CD8-positive, alpha-beta memory T cell (primary cell): ENCODE measurements around the gene GNAZ. TPM values are rescaled to one million over a fixed set of nuclear protein-coding genes. Genes with fewer than 3 reads are reported as not detected.

ENCODE experiments used
- CTCF ChIA-PET: fragments of 350-600 bp; sonication (Branson Sonifier 250); formaldehyde crosslinking; loops from one replicate; lab custom pipeline; 2021; ENCODE audit warnings: antibody characterized with exemption; lab: Charles Lee
- POLR2A ChIA-PET: fragments of 350-600 bp; sonication (Branson Sonifier 250); formaldehyde crosslinking; loops from one replicate; lab custom pipeline; 2021; ENCODE audit warnings: antibody characterized with exemption; lab: Charles Lee
- DNase-seq, 5 donors: peaks; one replicate each; pipeline versions ENCODE4 v3.0.0 to v3.0.0-alpha.2; 2020 to 2022; ENCODE audit warnings: mixed read lengths in 1 of 5
- H3K27ac ChIP-seq: one replicate; pipeline ENCODE4 v1.7.0; 2013; ENCODE audit warnings: low read depth, mild to moderate bottlenecking, low read length, moderate library complexity
- H3K27me3 ChIP-seq: 2 replicates; pipeline ENCODE4 v1.7.0; 2013; ENCODE audit warnings: low read length, mild to moderate bottlenecking; ENCODE audit not compliant: insufficient read depth, poor library complexity, severe bottlenecking
- H3K36me3 ChIP-seq: 2 replicates; pipeline ENCODE4 v1.7.0; 2013; ENCODE audit warnings: mild to moderate bottlenecking, low read length, moderate library complexity; ENCODE audit not compliant: insufficient read depth
- H3K4me1 ChIP-seq: 2 replicates; pipeline ENCODE4 v1.7.0; 2013; ENCODE audit warnings: mild to moderate bottlenecking, low read length, moderate library complexity; ENCODE audit not compliant: insufficient read depth
- H3K4me3 ChIP-seq: 2 replicates; pipeline ENCODE4 v1.7.0; 2013; ENCODE audit warnings: mild to moderate bottlenecking, low read length
- H3K9me3 ChIP-seq: 2 replicates; pipeline ENCODE4 v1.7.0; 2013; ENCODE audit warnings: mild to moderate bottlenecking, low read length
- H3K27ac Mint-ChIP-seq, 8 donors: one replicate each; pipeline ENCODE4 v1.8.0; 2020 to 2021; ENCODE audit warnings: mixed read lengths in 8 of 8, mild to moderate bottlenecking in 6 of 8, inconsistent platforms in 3 of 8, moderate library complexity in 3 of 8
- H3K27me3 Mint-ChIP-seq, 2 donors: one replicate each; pipeline ENCODE4 v1.8.0; 2020 to 2021; ENCODE audit warnings: mixed read lengths in 2 of 2, mild to moderate bottlenecking in 1 of 2, moderate library complexity in 1 of 2
- H3K36me3 Mint-ChIP-seq, 3 donors: one replicate each; pipeline ENCODE4 v1.8.0; 2020 to 2021; ENCODE audit warnings: mixed read lengths in 3 of 3, inconsistent platforms in 1 of 3, mild to moderate bottlenecking in 1 of 3
- H3K4me1 Mint-ChIP-seq, 3 donors: one replicate each; pipeline ENCODE4 v1.8.0; 2020 to 2021; ENCODE audit warnings: mixed read lengths in 3 of 3, inconsistent platforms in 1 of 3, mild to moderate bottlenecking in 1 of 3
- H3K4me3 Mint-ChIP-seq, 7 donors: one replicate each; pipeline ENCODE4 v1.8.0; 2020 to 2021; ENCODE audit warnings: mixed read lengths in 7 of 7, mild to moderate bottlenecking in 6 of 7, moderate library complexity in 4 of 7, inconsistent platforms in 2 of 7
- H3K9me3 Mint-ChIP-seq, 5 donors: one replicate each; pipeline ENCODE4 v1.8.0; 2020 to 2022; ENCODE audit warnings: mixed read lengths in 5 of 5, mild to moderate bottlenecking in 3 of 5, moderate library complexity in 2 of 5, inconsistent platforms in 1 of 5
- polyA plus RNA-seq: library from polyadenylated mRNA; unstranded; fragments of 300-500 nt; fragmentation: Illumina TruSeq; gene quantifications from one replicate; pipeline ENCODE4 v1.2.3, GENCODE V29; 2021
- total RNA-seq, 2 experiments: library from RNA; stranded (reverse); gene quantifications; one replicate each; pipeline ENCODE4 v1.2.3, GENCODE V29; 2021

GNAZ gene
- total and polyA plus RNA-seq, 3 experiments from 2014 or later = 0.53 to 2.6 (median 2.0) TPM

- H3K27me3 ChIP-seq = no peaks in the 10 kb centered on the region
- ChIA-PET POLR2A (no interaction called here), CTCF (no interaction called here)
- Mint-ChIP-seq H3K27me3 (peaks cover 6 to 43% of the 10 kb centered on the region in 2 donors), H3K4me3 (no peak overlapping the region), H3K36me3 (no peaks in the 10 kb centered on the region), H3K27ac (no peak overlapping the region), H3K4me1 (no peaks in the 10 kb centered on the region), H3K9me3 (no peaks in the 10 kb centered on the region)
- no peaks in the 10 kb centered on the region for H3K36me3 ChIP-seq
- no peaks in the 10 kb centered on the region for H3K9me3 ChIP-seq
- H3K27ac ChIP-seq = no peak overlapping the region
- H3K4me3 ChIP-seq = no peak overlapping the region
- no peaks in the 10 kb centered on the region for H3K4me1 ChIP-seq
- DNase-seq = no peak
Observed at GRCh38 chr22:23037429-23038333, 32.6 kb upstream of the GNAZ start.

GRCh38 chr22:23038334-23038642 lies 32.0 kb upstream of the GNAZ start:
- no peaks in the 10 kb centered on the region for H3K27me3 ChIP-seq
- H3K9me3 ChIP-seq = no peaks in the 10 kb centered on the region
- H3K4me3 Mint-ChIP-seq = no peak overlapping the region
- peaks cover 6 to 37% of the 10 kb centered on the region in 2 donors for H3K27me3 Mint-ChIP-seq
- H3K27ac ChIP-seq = no peak overlapping the region
- no peaks in the 10 kb centered on the region for H3K4me1 Mint-ChIP-seq
- no peak for DNase-seq
- H3K4me3 ChIP-seq = no peak overlapping the region
- ChIA-PET CTCF (no interaction called here), POLR2A (no interaction called here)
- no peaks in the 10 kb centered on the region for H3K9me3 Mint-ChIP-seq
- no peaks in the 10 kb centered on the region for H3K36me3 Mint-ChIP-seq
- H3K27ac Mint-ChIP-seq = no peak overlapping the region
- H3K36me3 ChIP-seq = no peaks in the 10 kb centered on the region
- H3K4me1 ChIP-seq = no peaks in the 10 kb centered on the region

- Mint-ChIP-seq H3K4me3 (no peak overlapping the region), H3K36me3 (no peaks in the 10 kb centered on the region), H3K27me3 (peaks cover 6 to 32% of the 10 kb centered on the region in 2 donors), H3K27ac (no peak overlapping the region), H3K4me1 (no peaks in the 10 kb centered on the region), H3K9me3 (no peaks in the 10 kb centered on the region)
- ChIA-PET CTCF (no interaction called here), POLR2A (no interaction called here)
- Histone ChIP-seq H3K9me3 (no peaks in the 10 kb centered on the region), H3K27me3 (no peaks in the 10 kb centered on the region), H3K4me1 (no peaks in the 10 kb centered on the region), H3K36me3 (no peaks in the 10 kb centered on the region), H3K27ac (no peak overlapping the region), H3K4me3 (no peak overlapping the region)
- DNase-seq = no peak
Observed at GRCh38 chr22:23038902-23039301, 31.4 kb upstream of the GNAZ start.

GRCh38 chr22:23042179-23042578 lies 28.1 kb upstream of the GNAZ start:
- Histone ChIP-seq H3K27me3 (no peaks in the 10 kb centered on the region), H3K9me3 (no peaks in the 10 kb centered on the region), H3K27ac (no peak overlapping the region), H3K4me1 (no peaks in the 10 kb centered on the region), H3K4me3 (no peak overlapping the region), H3K36me3 (no peaks in the 10 kb centered on the region)
- ChIA-PET POLR2A (no interaction called here), CTCF (no interaction called here)
- peaks cover 0 to 3% (median 0%) of the 10 kb centered on the region in 5 donors for H3K9me3 Mint-ChIP-seq
- no peak overlapping the region for H3K27ac Mint-ChIP-seq
- no peaks in the 10 kb centered on the region for H3K36me3 Mint-ChIP-seq
- peaks cover 7 to 30% of the 10 kb centered on the region in 2 donors for H3K27me3 Mint-ChIP-seq
- no peaks in the 10 kb centered on the region for H3K4me1 Mint-ChIP-seq
- no peak for DNase-seq
- H3K4me3 Mint-ChIP-seq = no peak overlapping the region

- CTCF ChIA-PET = no interaction called here
- no peak for DNase-seq
Observed at GRCh38 chr22:23044570-23044969, 25.7 kb upstream of the GNAZ start.

GRCh38 chr22:23045461-23045860 lies 24.9 kb upstream of the GNAZ start:
- Mint-ChIP-seq H3K4me1 (no peaks in the 10 kb centered on the region), H3K27me3 (peaks cover 11 to 49% of the 10 kb centered on the region in 2 donors), H3K27ac (no peak overlapping the region), H3K36me3 (no peaks in the 10 kb centered on the region), H3K4me3 (no peak overlapping the region), H3K9me3 (peaks cover 0 to 3% (median 0%) of the 10 kb centered on the region in 5 donors)
- Histone ChIP-seq H3K36me3 (no peaks in the 10 kb centered on the region), H3K4me1 (no peaks in the 10 kb centered on the region), H3K27ac (no peak overlapping the region), H3K9me3 (no peaks in the 10 kb centered on the region), H3K4me3 (no peak overlapping the region), H3K27me3 (no peaks in the 10 kb centered on the region)
- ChIA-PET POLR2A (interaction anchor here (0.6 kb wide), 2 partner anchors 108 to 464 kb away, joined by 3 read pairs; no protein-coding TSS in a partner anchor), CTCF (no interaction called here)
- no peak for DNase-seq

More at GRCh38 chr22:23044570-23044969, 25.7 kb upstream of the GNAZ start:
- H3K9me3 Mint-ChIP-seq = peaks cover 0 to 3% (median 0%) of the 10 kb centered on the region in 5 donors
- Histone ChIP-seq H3K27ac (no peak overlapping the region), H3K9me3 (no peaks in the 10 kb centered on the region), H3K27me3 (no peaks in the 10 kb centered on the region), H3K4me1 (no peaks in the 10 kb centered on the region), H3K4me3 (no peak overlapping the region), H3K36me3 (no peaks in the 10 kb centered on the region)
- POLR2A ChIA-PET = interaction anchor here (0.6 kb wide), 1 partner anchor 109 kb away, joined by 3 read pairs; no protein-coding TSS in a partner anchor
- H3K36me3 Mint-ChIP-seq = no peaks in the 10 kb centered on the region
- peaks cover 9 to 44% of the 10 kb centered on the region in 2 donors for H3K27me3 Mint-ChIP-seq
- no peak overlapping the region for H3K4me3 Mint-ChIP-seq
- H3K4me1 Mint-ChIP-seq = no peaks in the 10 kb centered on the region
- no peak overlapping the region for H3K27ac Mint-ChIP-seq

GRCh38 chr22:23047265-23047664 lies 23.1 kb upstream of the GNAZ start:
- Histone ChIP-seq H3K4me1 (no peaks in the 10 kb centered on the region), H3K36me3 (no peaks in the 10 kb centered on the region), H3K27ac (no peak overlapping the region), H3K9me3 (no peaks in the 10 kb centered on the region), H3K27me3 (no peaks in the 10 kb centered on the region), H3K4me3 (no peak overlapping the region)
- Mint-ChIP-seq H3K9me3 (peaks cover 0 to 3% (median 0%) of the 10 kb centered on the region in 5 donors), H3K36me3 (no peaks in the 10 kb centered on the region), H3K4me1 (no peaks in the 10 kb centered on the region), H3K27ac (no peak overlapping the region), H3K27me3 (peaks cover 20 to 56% of the 10 kb centered on the region in 2 donors), H3K4me3 (no peak overlapping the region)
- CTCF ChIA-PET = interaction anchor here (0.9 kb wide), 1 partner anchor 22 kb away, joined by 3 read pairs; no protein-coding TSS in a partner anchor
- DNase-seq = no peak
- POLR2A ChIA-PET = no interaction called here

GRCh38 chr22:23047742-23048141 lies 22.6 kb upstream of the GNAZ start:
- Mint-ChIP-seq H3K9me3 (peaks cover 0 to 3% (median 0%) of the 10 kb centered on the region in 5 donors), H3K27ac (no peak overlapping the region), H3K4me3 (no peak overlapping the region), H3K36me3 (no peaks in the 10 kb centered on the region), H3K27me3 (peaks cover 20 to 56% of the 10 kb centered on the region in 2 donors), H3K4me1 (no peaks in the 10 kb centered on the region)
- Histone ChIP-seq H3K9me3 (no peaks in the 10 kb centered on the region), H3K36me3 (no peaks in the 10 kb centered on the region), H3K4me1 (no peaks in the 10 kb centered on the region), H3K27me3 (no peaks in the 10 kb centered on the region), H3K27ac (no peak overlapping the region), H3K4me3 (no peak overlapping the region)
- ChIA-PET POLR2A (no interaction called here), CTCF (interaction anchor here (0.9 kb wide), 1 partner anchor 22 kb away, joined by 3 read pairs; no protein-coding TSS in a partner anchor)
- DNase-seq = no peak
